ELR (cell line): ENCODE data around the gene GALNT10.

Source experiments
- DNase-seq: peaks from one replicate; pipeline ENCODE4 v3.0.0-alpha.2; 2015; ENCODE audit warnings: low read depth

GALNT10 gene

GRCh38 chr5:154267516-154267915 is 77.0 kb downstream of the GALNT10 start:
- DNase-seq, result peak; percentile 21

GRCh38 chr5:154268073-154268472 is 77.5 kb downstream of the GALNT10 start:
- no peak for DNase-seq

- DNase-seq, result no peak
Measured at GRCh38 chr5:154269414-154269813, 78.9 kb downstream of the GALNT10 start.

DNA sequence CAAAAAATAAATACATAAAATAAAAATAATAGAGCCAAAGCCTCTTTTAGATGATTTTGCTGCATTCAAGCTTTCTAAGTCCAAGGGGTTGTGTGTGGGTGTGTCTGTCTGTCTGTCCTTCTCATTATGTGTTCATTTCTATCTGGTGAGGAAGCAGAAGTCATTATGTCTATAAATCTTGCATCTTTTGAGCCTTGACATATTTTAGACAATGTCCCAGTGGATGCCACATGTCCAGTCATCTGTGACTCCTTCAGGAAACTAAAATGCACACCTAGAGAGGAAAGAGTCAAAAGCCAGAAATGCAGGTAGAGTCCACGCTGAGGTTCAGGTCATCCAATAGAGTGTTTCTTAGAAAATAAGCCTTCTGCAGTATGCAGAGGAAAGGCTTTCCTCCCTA is 80.9 kb downstream of the GALNT10 start:
- DNase-seq, result no peak

- DNase-seq, result no peak
Measured at GRCh38 chr5:154271936-154272514, 81.5 kb downstream of the GALNT10 start.

DNA sequence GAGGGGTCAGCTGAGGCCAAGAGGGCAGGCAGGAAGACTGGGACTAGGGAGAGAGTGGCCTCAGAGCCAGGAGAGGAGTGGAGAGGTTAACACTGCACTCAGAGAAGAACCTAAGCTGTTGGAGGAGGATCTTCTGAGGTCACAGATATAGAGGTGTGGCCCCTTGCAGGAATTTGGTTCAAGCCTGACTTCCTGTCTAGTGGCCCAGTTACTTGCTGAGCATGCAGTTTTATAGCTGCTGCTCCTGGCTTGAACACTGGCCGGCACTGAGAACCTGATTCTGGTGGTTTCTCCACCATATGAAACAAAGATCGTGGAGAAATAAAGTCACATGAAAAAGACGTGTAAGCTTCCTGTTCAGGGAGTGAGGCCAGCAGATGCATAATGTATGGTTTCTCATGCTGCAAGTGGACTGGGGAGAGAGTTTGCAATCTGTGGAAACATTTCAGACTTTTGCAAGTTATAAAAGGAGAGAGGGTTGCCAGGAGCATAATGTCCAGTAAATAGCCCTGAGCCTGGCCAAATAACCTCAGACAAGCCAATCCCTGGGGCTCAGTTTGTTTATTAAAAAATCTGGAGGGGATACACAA is 82.6 kb downstream of the GALNT10 start:
- DNase-seq, result peak; percentile 30

DNA sequence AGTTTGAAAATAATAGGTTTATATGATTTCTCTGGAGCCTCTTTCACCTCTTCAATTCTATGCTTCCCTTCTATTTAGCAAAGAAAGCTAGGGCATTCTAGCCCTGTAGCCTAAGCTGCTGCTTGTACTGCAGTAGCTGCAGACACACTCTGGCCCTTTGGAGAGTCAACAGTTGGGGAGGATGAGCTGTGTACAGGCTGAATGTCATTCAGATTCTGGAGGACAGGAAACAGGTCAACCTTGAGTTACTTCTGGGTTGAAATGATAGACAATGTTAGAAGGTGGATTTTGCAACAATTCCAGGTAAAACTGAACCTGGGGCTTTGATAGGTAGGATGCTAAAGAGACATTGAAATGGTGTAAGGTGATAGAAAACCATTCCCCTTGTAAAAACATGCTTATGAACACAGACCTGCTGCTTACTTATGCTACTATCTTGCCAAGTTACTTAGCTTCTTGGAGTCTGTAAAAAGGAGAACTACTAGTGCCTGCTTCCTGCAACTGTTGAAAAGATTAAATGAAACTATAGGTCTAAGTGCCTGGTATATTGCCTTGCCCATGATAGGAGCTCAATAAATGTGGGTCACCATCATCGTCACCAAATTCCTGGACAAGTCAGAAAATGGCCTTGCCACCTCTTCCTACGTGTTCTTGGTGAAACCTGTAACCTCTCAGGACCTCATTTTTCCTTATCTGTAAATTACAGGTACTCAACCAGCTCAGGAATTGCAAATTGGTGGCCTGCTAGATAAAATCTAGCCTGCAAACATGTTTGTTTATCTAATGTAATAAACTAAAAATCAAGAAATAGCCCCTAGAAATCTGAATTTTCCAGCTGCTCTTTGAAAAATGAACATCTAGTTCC is 83.7 kb downstream of the GALNT10 start:
- DNase-seq, result no peak

DNA sequence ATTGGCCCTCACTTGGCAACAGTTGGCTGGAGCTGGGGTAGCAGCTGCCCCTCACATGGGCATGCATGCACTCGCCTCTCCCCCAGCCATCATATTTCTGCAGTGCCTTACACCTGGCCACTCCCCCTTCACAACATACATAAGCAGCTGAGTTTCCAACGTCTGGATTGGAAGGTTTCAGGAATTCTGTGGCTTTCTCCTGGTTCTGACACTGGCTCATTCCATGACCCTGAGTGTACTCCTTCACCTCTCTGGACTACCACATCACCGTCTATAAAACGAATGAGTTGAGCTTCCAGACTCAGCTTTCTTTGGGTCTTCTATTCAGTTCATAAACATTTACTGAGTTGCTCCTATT is 84.3 kb downstream of the GALNT10 start:
- peak; percentile 61 for DNase-seq

DNA sequence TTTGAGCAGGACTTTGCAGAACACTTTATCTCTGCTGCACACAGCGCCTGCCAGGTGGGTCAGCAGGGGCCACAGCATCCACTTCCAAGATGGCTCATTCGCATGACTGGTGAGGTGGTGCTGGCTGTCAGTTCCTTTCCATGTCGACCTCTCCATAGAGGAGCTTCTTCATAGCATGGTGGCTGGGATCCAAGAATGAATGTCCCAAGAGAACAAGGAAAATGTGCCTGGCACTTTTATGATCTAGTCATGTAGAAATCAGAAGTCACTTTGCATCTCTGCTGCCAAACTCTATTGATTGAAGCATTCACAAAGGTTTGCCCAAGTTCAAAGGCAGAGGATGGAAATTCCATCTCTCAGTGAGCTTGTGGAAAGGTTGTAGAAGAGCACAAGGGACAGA is 85.0 kb downstream of the GALNT10 start:
- no peak for DNase-seq

DNA sequence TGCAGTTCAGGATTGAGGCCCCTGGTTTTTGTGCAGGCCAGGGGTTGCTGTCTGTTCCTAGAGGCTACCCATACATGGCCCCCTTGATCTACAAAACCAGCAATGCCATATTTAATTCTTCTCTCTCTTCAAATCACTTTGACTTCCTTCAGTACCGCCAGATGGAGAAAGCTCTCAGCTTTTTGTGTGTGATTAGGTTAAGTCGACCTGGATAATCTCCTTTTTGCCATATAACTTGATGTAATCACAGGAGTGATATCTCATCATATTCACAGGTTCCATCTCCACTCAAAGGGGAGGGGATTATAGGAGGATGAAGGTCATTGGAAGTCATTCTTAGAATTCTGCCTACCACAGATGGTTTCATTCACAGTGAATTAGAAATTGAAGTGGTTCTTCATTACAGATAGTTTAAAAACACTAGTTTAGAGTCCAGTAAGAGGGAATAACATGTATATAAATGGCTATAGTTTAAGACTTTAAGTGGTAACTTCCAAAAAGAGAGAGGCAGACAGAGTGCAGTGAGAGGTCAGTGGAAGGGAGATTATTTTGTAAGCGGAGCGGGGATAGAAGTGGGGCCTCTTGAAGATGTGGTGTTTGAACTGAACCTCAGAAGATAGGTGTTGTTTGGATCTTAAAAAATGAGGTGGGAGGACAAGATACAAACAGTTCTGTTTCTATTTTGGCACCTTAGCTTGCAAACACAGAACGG is 85.9 kb downstream of the GALNT10 start:
- no peak for DNase-seq

DNA sequence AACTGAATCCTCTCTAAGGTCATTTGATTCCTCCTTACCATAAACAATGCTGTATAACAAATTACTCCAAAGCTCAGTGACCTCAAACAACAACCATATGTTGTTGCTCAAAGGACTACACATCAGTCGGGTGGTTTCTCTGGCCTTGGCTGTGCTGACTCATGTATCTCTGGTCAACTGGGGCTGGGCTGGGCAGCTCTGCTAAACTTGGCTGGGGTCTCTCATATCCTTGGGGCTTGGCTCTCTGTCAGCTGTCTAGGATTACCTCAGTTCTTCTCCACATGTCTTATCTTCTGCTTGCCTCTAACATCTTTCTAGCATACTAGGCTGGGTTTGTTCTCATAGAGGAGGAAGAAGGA is 86.4 kb downstream of the GALNT10 start:
- peak; percentile 80 for DNase-seq

GRCh38 chr5:154277499-154277898 is 87.0 kb downstream of the GALNT10 start:
- DNase-seq, result no peak

DNA sequence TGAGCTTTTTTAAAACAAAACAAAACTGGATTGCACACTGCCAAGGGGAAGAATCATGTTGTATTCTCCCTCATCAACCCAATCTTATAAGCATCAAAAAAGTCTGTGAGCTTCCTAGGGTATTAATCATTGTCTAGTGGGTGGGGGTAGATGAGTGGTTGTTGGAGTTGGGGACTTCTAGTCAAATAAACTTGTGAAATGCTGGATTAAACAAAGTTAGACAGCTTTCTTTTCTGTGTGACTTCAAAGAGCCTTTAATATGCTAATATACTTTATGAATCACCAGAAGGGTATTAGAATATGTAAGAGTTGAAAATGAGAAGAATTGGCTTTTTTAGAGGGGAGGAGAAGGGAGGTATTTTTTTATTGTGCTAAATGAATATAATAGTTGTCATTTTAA is 87.7 kb downstream of the GALNT10 start:
- DNase-seq, result peak; percentile 27

GRCh38 chr5:154278908-154279307 is 88.4 kb downstream of the GALNT10 start:
- no peak for DNase-seq

- no peak for DNase-seq
Measured at GRCh38 chr5:154284433-154284832, 93.9 kb downstream of the GALNT10 start.

- peak; percentile 77 for DNase-seq
Measured at GRCh38 chr5:154285661-154286408, 95.3 kb downstream of the GALNT10 start.

- no peak for DNase-seq
Measured at GRCh38 chr5:154286557-154286956, 96.0 kb downstream of the GALNT10 start.

GRCh38 chr5:154287136-154287535 is 96.6 kb downstream of the GALNT10 start:
- DNase-seq, result peak; percentile 81

DNA sequence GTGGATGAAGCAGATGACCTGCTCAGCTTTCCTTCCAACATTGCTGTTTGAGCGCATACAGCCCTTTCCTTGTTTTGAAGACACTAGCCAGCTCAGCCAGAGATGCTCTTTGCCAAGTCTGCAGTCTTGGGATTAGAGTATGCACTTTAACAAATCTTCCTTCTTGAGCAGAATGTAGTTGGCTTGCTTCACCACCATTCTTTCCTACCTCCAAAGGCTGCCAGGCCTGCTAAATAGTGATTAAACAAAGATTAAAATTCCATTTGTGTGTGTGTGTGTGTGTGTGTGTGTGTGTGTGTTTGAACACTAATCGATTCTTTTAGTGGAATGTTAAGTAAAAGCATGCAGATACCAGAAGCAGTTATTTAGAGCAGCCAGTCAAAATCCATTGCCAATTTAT is 97.6 kb downstream of the GALNT10 start:
- DNase-seq, result no peak

DNA sequence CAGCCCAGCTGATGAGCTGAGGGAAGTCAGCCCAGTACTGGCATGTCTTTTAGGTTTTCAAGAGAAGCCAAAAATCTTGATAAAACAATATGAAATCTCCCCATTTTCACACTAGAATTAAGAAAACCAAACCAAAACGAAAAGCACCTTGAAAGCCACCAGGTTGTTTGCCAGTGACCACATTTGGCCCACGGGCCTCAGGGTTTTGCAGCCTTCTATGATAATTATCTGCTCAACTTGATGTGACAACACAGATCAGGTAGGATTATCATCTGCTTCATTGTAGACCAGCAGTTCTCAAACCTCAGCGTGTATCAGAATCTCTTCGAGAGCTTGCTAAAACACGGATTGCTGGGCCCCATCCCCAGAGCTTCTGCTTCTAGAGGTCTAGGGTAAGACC is 101.4 kb downstream of the GALNT10 start:
- no peak for DNase-seq

DNA sequence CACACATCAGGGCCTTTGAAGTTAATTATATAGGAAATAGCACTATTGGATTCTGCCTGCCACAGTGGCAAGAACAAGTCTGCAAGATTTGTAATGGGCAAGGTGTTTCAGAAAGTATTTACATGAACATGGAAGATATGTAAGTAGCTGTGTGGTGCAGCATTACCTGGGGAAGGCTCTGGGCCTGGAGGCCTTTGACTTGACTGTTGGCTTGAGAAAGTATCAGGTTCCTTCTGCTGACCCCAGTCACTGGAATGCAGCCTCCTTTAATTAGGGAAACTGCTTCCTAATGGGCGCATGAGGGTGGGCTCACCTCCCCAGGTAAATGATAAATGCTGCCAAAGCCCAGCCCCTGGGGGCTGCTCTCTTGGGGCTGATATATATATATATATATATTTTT is 102.7 kb downstream of the GALNT10 start:
- DNase-seq, result no peak

DNA sequence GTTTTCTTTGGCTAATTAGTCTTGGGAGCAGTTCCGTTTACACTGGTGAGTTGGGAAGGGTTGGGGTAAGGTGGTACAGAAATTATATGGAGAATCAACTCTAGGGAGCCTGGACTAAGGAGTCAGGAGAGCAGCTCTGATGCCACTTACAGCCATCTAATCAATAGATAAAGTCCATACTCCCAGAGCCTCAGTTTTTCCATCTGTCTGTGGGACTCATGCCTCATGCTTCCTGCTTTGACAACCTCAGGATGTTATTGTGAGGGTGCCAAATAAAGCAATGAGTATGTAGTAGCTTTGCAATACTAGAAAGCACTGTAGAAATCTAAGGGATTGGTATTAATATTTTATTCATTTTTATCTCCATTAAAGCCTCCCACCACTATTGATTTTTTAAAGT is 105.0 kb downstream of the GALNT10 start:
- no peak for DNase-seq
